BJ (cell line): ENCODE measurements around the gene METTL25B. TPM values are rescaled to one million over a fixed set of nuclear protein-coding genes. Genes with fewer than 3 reads are reported as not detected.

ENCODE experiments used
- CTCF ChIA-PET: fragments of 350-600 bp; formaldehyde crosslinking; extraction: SDS; loops from one replicate; lab custom pipeline; 2021; ENCODE audit warnings: antibody characterized with exemption, inconsistent platforms; lab: Yijun Ruan, JAX
- POLR2A ChIA-PET: fragments of 300-600 bp; sonication (Branson Sonifier 250); formaldehyde crosslinking; extraction: SDS; loops from one replicate; lab custom pipeline; 2021; ENCODE audit warnings: antibody characterized with exemption; lab: Charles Lee
- DNase-seq: peaks from one replicate; pipeline ENCODE4 v3.0.0-alpha.2; 2011; ENCODE audit warnings: low read depth
- H3K27me3 ChIP-seq: 2 replicates; pipeline ENCODE4 v1.6.0; 2011; ENCODE audit warnings: low read length; ENCODE audit not compliant: control insufficient read depth, insufficient read depth
- H3K36me3 ChIP-seq: 2 replicates; pipeline ENCODE4 v1.5.1; 2011; ENCODE audit warnings: low read length; ENCODE audit not compliant: control insufficient read depth, insufficient read depth
- H3K4me3 ChIP-seq: 2 replicates; pipeline ENCODE4 v1.5.1; 2011; ENCODE audit warnings: low read depth, mild to moderate bottlenecking, control low read depth, low read length
- CTCF ChIP-seq: IDR thresholded peaks from 2 replicates; pipeline ENCODE4 v1.5.1; 2011; ENCODE audit warnings: low read depth, mild to moderate bottlenecking, control low read depth, inconsistent platforms, low read length, moderate library complexity; ENCODE audit not compliant: insufficient read depth
- polyA plus RNA-seq: library from polyadenylated mRNA; depleted of rRNA; stranded (reverse); fragments of >200 nt; gene quantifications from 2 replicates; pipeline ENCODE4 v1.2.3, GENCODE V29; 2011

METTL25B gene
- polyA plus RNA-seq, 1 experiment, result 14.6 TPM

- ChIA-PET CTCF (interaction anchor here (1.0 kb wide), 1 partner anchor 24 kb away, joined by 3 read pairs; no protein-coding TSS in a partner anchor), POLR2A (interaction anchor here (0.6 kb wide), 1 partner anchor 141 kb away, joined by 3 read pairs; no protein-coding TSS in a partner anchor)
- Histone ChIP-seq H3K4me3 (peak overlapping the region; percentile 79), H3K36me3 (peaks cover 1% of the 10 kb centered on the region; the same call in 1 of the 2 replicates), H3K27me3 (no peaks in the 10 kb centered on the region)
- TF ChIP-seq CTCF, result no peak
- no peak for DNase-seq
Observed at GRCh38 chr1:156750191-156750672, 22.0 kb downstream of the METTL25B start.

GRCh38 chr1:156750711-156751450, 22.6 kb downstream of the METTL25B start:
- POLR2A ChIA-PET, result interaction anchor here (0.6 to 2.1 kb wide), 2 partner anchors 10 to 140 kb away, joined by 3 to 10 read pairs; partner anchors contain the start of gene MRPL24
- TF ChIP-seq CTCF, result no peak
- Histone ChIP-seq H3K27me3 (no peaks in the 10 kb centered on the region), H3K36me3 (peaks cover under 1% of the 10 kb centered on the region; the same call in 1 of the 2 replicates), H3K4me3 (peak overlapping the region; percentile 79)
- CTCF ChIA-PET, result interaction anchor here (1.6 to 2.1 kb wide), 3 partner anchors 10 to 109 kb away, joined by 5 to 7 read pairs (median 7); partner anchors contain the start of gene MRPL24
- no peak for DNase-seq

- TF ChIP-seq CTCF, result no peak
- no peaks in the 10 kb centered on the region for H3K27me3 ChIP-seq
- no peaks in the 10 kb centered on the region; the same call in 1 of the 2 replicates for H3K36me3 ChIP-seq
- no peak for DNase-seq
- ChIA-PET POLR2A (interaction anchor here (2.1 kb wide), 1 partner anchor 11 kb away, joined by 10 read pairs; the partner anchor contains the start of gene MRPL24), CTCF (interaction anchor here (1.6 to 2.1 kb wide), 3 partner anchors 11 to 108 kb away, joined by 5 to 7 read pairs (median 7); partner anchors contain the start of gene MRPL24)
- H3K4me3 ChIP-seq, result peak within 1 kb of the TSS; percentile 79
Observed at GRCh38 chr1:156751451-156751756, 23.1 kb downstream of the METTL25B start, which contains the start of gene HDGF. TSS of gene HDGF (minus strand) at chr1:156751675. CDS start at chr1:156751429, 246 bp downstream.

- ChIA-PET CTCF (interaction anchor here (0.7 to 3.1 kb wide), 8 partner anchors 11 to 108 kb away, joined by 3 to 10 read pairs (median 4); partner anchors contain the start of genes MRPL24 and PRCC), POLR2A (interaction anchor here (2.1 kb wide), 1 partner anchor 11 kb away, joined by 10 read pairs; the partner anchor contains the start of gene MRPL24)
- DNase-seq, result peak; percentile 66
- 0 out of 2 replicates have a peak, but pooled peaks have one; percentile 10 for TF ChIP-seq CTCF
- H3K4me3 ChIP-seq, result peak overlapping the region; percentile 79
- no peaks in the 10 kb centered on the region for H3K27me3 ChIP-seq
- no peaks in the 10 kb centered on the region; the same call in 1 of the 2 replicates for H3K36me3 ChIP-seq
Observed at GRCh38 chr1:156751757-156752481, 23.6 kb downstream of the METTL25B start.
